Keratinocyte (primary cell): ENCODE data around the gene SHOC1. TPM values are rescaled to one million over a fixed set of nuclear protein-coding genes. Genes with fewer than 3 reads are reported as not detected.
"Not testable (repeated sequence)": the region's sequence is repeated elsewhere in the genome, so short reads cannot be mapped to it uniquely, and the experiment has no call there.

Source experiments
- DNase-seq: peaks from one replicate; pipeline ENCODE4 v3.0.0-alpha.2; 2011; ENCODE audit warnings: low read depth, missing footprints, low spot score
- FAIRE-seq: peaks from 2 replicates; lab custom pipeline; 2011; peaks lifted over from hg19 to GRCh38; lab: Jason Lieb, UNC
- H2AFZ ChIP-seq: 2 replicates; pipeline ENCODE4 v1.6.0; 2012; ENCODE audit warnings: low read length, control low read depth, inconsistent platforms; ENCODE audit not compliant: control insufficient read depth
- H3K27ac ChIP-seq: 2 replicates; pipeline ENCODE4 v1.5.1; 2011; ENCODE audit warnings: low read length; ENCODE audit not compliant: control insufficient read depth, insufficient read depth
- H3K27me3 ChIP-seq: 3 replicates; pipeline ENCODE4 v1.6.0; 2011; ENCODE audit warnings: low read length; ENCODE audit not compliant: control insufficient read depth, insufficient read depth; ENCODE audit errors: extremely low read depth
- H3K36me3 ChIP-seq, 2 experiments: 2 replicates in 1 of 2; 3 replicates in 1 of 2; pipeline ENCODE4 v1.5.1; 2011; ENCODE audit warnings: low read length in 2 of 2, mild to moderate bottlenecking in 1 of 2; ENCODE audit not compliant: control insufficient read depth in 2 of 2, insufficient read depth in 2 of 2; ENCODE audit errors: extremely low read depth in 1 of 2
- H3K4me1 ChIP-seq: 3 replicates; pipeline ENCODE4 v1.5.1; 2011; ENCODE audit warnings: low read length; ENCODE audit not compliant: control insufficient read depth, insufficient read depth; ENCODE audit errors: extremely low read depth
- H3K4me2 ChIP-seq: 3 replicates; pipeline ENCODE4 v1.6.0; 2011; ENCODE audit warnings: low read depth, low read length; ENCODE audit not compliant: control insufficient read depth, insufficient read depth; ENCODE audit errors: extremely low read depth
- H3K4me3 ChIP-seq, 3 experiments: fragments of 200-600 bp in 1 of 3; sonication (generic) in 1 of 3; 2 replicates in 2 of 3; 3 replicates in 1 of 3; pipeline ENCODE4 v1.5.1; 2011 to 2016; ENCODE audit warnings: low read length in 3 of 3, mild to moderate bottlenecking in 3 of 3, control low read depth in 2 of 3, inconsistent platforms in 1 of 3, low read depth in 1 of 3, mixed read lengths in 1 of 3, mixed run types in 1 of 3, moderate library complexity in 1 of 3; ENCODE audit not compliant: control insufficient read depth in 2 of 3, insufficient read depth in 2 of 3; ENCODE audit errors: extremely low read depth in 1 of 3
- H3K79me2 ChIP-seq: 2 replicates; pipeline ENCODE4 v1.6.0; 2012; ENCODE audit warnings: low read length; ENCODE audit not compliant: control insufficient read depth, insufficient read depth
- H3K9ac ChIP-seq: 3 replicates; pipeline ENCODE4 v1.6.0; 2011; ENCODE audit warnings: low read length; ENCODE audit not compliant: control insufficient read depth, insufficient read depth; ENCODE audit errors: extremely low read depth
- H3K9me1 ChIP-seq: 3 replicates; pipeline ENCODE4 v1.6.0; 2011; ENCODE audit warnings: low read length; ENCODE audit not compliant: control insufficient read depth, insufficient read depth; ENCODE audit errors: extremely low read depth
- H3K9me3 ChIP-seq: 2 replicates; pipeline ENCODE4 v1.5.1; 2012; ENCODE audit warnings: low read depth, low read length; ENCODE audit not compliant: control insufficient read depth
- H4K20me1 ChIP-seq: 3 replicates; pipeline ENCODE4 v1.6.0; 2011; ENCODE audit warnings: low read length; ENCODE audit not compliant: control insufficient read depth, insufficient read depth; ENCODE audit errors: extremely low read depth
- CTCF ChIP-seq, 3 experiments: IDR thresholded peaks in 1 of 3; conservative IDR thresholded peaks in 1 of 3; optimal IDR thresholded peaks in 1 of 3; 2 replicates in 2 of 3; 3 replicates in 1 of 3; pipeline versions ENCODE3 to v1.5.1; 2011; ENCODE audit warnings: low read length in 3 of 3, mild to moderate bottlenecking in 3 of 3, moderate library complexity in 2 of 3, control low read depth in 1 of 3, inconsistent platforms in 1 of 3; ENCODE audit not compliant: insufficient read depth in 2 of 3; ENCODE audit errors: extremely low read depth in 1 of 3
- EZH2 ChIP-seq: IDR thresholded peaks from one replicate; pipeline ENCODE4 v1.6.1; 2012; ENCODE audit warnings: inconsistent platforms, mild to moderate bottlenecking, low read length, moderate library complexity
- dilution Hi-C: fragments of 300-500 bp; cut with MboI; formaldehyde crosslinking; loops from one replicate; pipeline ENCODE4 v1.7.0; 2020; ENCODE audit warnings: low sequenced_read_pairs; ENCODE audit not compliant: extremely low pct_ligation_motif_present
- polyA plus RNA-seq, 5 experiments: library from polyadenylated mRNA; depleted of rRNA in 3 of 5; stranded (reverse) in 3 of 5; stranded (forward) in 1 of 5; unstranded in 1 of 5; fragments of >200 nt; gene quantifications; 1 replicate in 1 of 5; 2 replicates in 3 of 5; 3 replicates in 1 of 5; pipeline versions ENCODE4 v1.2.1 to v1.2.3, GENCODE V29; 2011 to 2012; ENCODE audit warnings: missing spikeins in 2 of 5, low read depth in 1 of 5, low replicate concordance in 1 of 5

SHOC1 gene
- polyA plus RNA-seq, 1 donor (not counting 4 experiments of a cell fraction or from before 2014, with no cell fraction given), result 0.03 TPM

DNA sequence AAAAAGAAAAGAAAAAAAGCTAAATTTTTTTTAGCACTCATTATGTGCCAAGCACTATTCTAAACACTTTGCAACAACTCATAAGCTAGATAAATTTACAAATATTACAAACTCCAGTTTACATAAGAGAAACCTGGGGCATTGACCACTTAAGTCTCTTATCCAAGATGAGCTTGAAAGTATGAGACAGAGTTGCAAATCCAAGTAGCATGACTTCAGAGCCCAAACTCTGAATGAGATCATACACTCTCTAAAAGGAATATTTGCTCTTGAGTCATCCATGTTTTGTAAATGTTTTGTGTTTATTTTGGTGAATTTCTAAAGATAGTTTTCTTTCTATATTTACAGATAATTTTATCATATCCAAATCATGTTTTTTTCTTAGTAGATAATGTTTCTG lies 4.0 kb upstream of the SHOC1 start:
- Histone ChIP-seq H3K9ac (no peak overlapping the region), H3K4me1 (no peaks in the 10 kb centered on the region), H3K79me2 (no peaks in the 10 kb centered on the region), H3K9me3 (no peaks in the 10 kb centered on the region), H3K27ac (no peak overlapping the region), H3K4me3 (no peak overlapping the region), H3K36me3 (no peaks in the 10 kb centered on the region), H3K9me1 (no peaks in the 10 kb centered on the region), H3K4me2 (no peak overlapping the region), H4K20me1 (no peaks in the 10 kb centered on the region), H3K27me3 (no peaks in the 10 kb centered on the region), H2AFZ (no peak overlapping the region)
- TF ChIP-seq CTCF (optimal IDR thresholded peaks at IDR 0.05 in 1 of 3, IDR thresholded peaks at IDR 0.05 in 1 of 3, conservative IDR thresholded peaks at IDR 0.05 in 1 of 3; ENCODE audit: extremely low read depth in 1 of 3, insufficient read depth in 2 of 3, low read length in 3 of 3) (no peak), EZH2 (no peak)
- FAIRE-seq (no peak), DNase-seq (no peak)
- dilution Hi-C loops, result no loop called here

DNA sequence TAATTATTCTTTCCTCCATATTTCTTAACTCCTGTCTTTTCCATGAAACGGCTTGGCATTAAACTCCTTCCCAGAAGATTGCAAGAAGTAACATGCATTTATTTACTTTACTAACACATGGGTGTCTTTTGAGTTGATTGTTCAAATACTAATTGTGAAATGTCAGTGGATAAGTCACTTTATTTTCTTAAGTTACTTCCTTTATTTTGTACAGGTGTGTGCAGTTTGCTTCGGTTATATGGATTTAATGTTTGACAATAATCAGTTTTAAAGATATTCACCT lies 761 bp upstream of the SHOC1 start:
- Histone ChIP-seq H3K27me3 (no peaks in the 10 kb centered on the region), H3K4me3 (no peak overlapping the region), H3K27ac (no peak overlapping the region), H4K20me1 (no peaks in the 10 kb centered on the region), H3K9ac (no peak overlapping the region), H2AFZ (no peak overlapping the region), H3K9me3 (no peaks in the 10 kb centered on the region), H3K9me1 (no peaks in the 10 kb centered on the region), H3K4me1 (no peaks in the 10 kb centered on the region), H3K4me2 (no peak overlapping the region), H3K36me3 (no peaks in the 10 kb centered on the region), H3K79me2 (no peaks in the 10 kb centered on the region)
- TF ChIP-seq EZH2 (no peak), CTCF (optimal IDR thresholded peaks at IDR 0.05 in 1 of 3, IDR thresholded peaks at IDR 0.05 in 1 of 3, conservative IDR thresholded peaks at IDR 0.05 in 1 of 3; ENCODE audit: extremely low read depth in 1 of 3, insufficient read depth in 2 of 3, low read length in 3 of 3) (no peak)
- DNase-seq, result no peak
- no peak for FAIRE-seq
- dilution Hi-C loops, result no loop called here

DNA sequence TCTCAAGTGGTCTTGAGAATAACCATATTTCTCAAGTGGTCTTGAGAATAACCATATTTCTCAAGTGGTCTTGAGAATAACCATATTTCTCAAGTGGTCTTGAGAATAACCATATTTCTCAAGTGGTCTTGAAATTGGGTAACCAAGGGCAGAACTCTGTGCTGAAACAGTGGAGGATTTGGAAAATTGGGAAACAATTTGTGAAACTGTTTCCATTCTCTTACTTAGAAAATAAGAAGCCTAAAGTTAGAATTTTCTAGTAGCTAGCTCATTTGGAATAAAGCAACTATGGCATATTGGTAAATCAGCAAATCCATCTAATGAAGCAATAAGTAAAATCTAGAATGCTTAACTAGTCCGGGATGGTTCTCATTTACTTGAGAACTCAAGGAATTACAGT lies 2.9 kb downstream of the SHOC1 start:
- FAIRE-seq, H3K36me3 ChIP-seq, H3K4me2 ChIP-seq, H3K4me1 ChIP-seq, H3K79me2 ChIP-seq, H3K4me3 ChIP-seq, H3K9me3 ChIP-seq, H3K27ac ChIP-seq, H3K9me1 ChIP-seq, H3K9ac ChIP-seq, DNase-seq, H3K27me3 ChIP-seq, dilution Hi-C loops, H2AFZ ChIP-seq, H4K20me1 ChIP-seq: not testable (repeated sequence)
